Glutamatergic neuron (in vitro differentiated cells): Measurements from ENCODE around the gene FLVCR2. TPM values are rescaled to one million over a fixed set of nuclear protein-coding genes. Genes with fewer than 3 reads are reported as not detected.

Experiments used
- DNase-seq: peaks from one replicate; pipeline ENCODE4 v3.0.0; 2022
- H3K27ac Mint-ChIP-seq: one replicate; pipeline ENCODE4 v1.8.0; 2020; ENCODE audit warnings: mild to moderate bottlenecking, mixed read lengths, inconsistent platforms; ENCODE audit not compliant: unreplicated experiment
- H3K27me3 Mint-ChIP-seq: one replicate; pipeline ENCODE4 v1.8.0; 2020; ENCODE audit warnings: mild to moderate bottlenecking, moderate library complexity, mixed read lengths, inconsistent platforms; ENCODE audit not compliant: unreplicated experiment
- H3K36me3 Mint-ChIP-seq: one replicate; pipeline ENCODE4 v1.8.0; 2020; ENCODE audit warnings: mild to moderate bottlenecking, mixed read lengths, inconsistent platforms; ENCODE audit not compliant: unreplicated experiment
- H3K4me1 Mint-ChIP-seq: one replicate; pipeline ENCODE4 v1.8.0; 2020; ENCODE audit warnings: mild to moderate bottlenecking, low read depth, mixed read lengths, inconsistent platforms; ENCODE audit not compliant: unreplicated experiment
- H3K4me3 Mint-ChIP-seq: one replicate; pipeline ENCODE4 v1.8.0; 2020; ENCODE audit warnings: mild to moderate bottlenecking, mixed read lengths, inconsistent platforms; ENCODE audit not compliant: unreplicated experiment
- H3K9me3 Mint-ChIP-seq: one replicate; pipeline ENCODE4 v1.8.0; 2020; ENCODE audit warnings: mild to moderate bottlenecking, moderate library complexity, mixed read lengths, inconsistent platforms; ENCODE audit not compliant: unreplicated experiment
- CTCF ChIP-seq: fragments of 200-600 bp; sonication (generic); IDR thresholded peaks from one replicate; pipeline ENCODE4 v1.5.0; 2021; ENCODE audit not compliant: partially characterized antibody, unreplicated experiment
- total RNA-seq: library from RNA; stranded (reverse); fragmentation: NEBNext Ultra II Directional; extraction: Animal tissue kit (Norgen Biotek cat#: 25700); gene quantifications from one replicate; pipeline ENCODE4 v1.2.1, GENCODE V29; 2021; ENCODE audit not compliant: unreplicated experiment

Gene FLVCR2
- total RNA-seq, 1 donor from 2014 or later: not detected

GRCh38 chr14:75625034-75625433 lies 46.6 kb downstream of the FLVCR2 start:
- no peak overlapping the region for H3K27ac Mint-ChIP-seq
- TF ChIP-seq CTCF: no peak
- H3K9me3 Mint-ChIP-seq: no peaks in the 10 kb centered on the region
- no peak overlapping the region for H3K4me3 Mint-ChIP-seq
- H3K36me3 Mint-ChIP-seq: no peaks in the 10 kb centered on the region
- no peaks in the 10 kb centered on the region for H3K4me1 Mint-ChIP-seq
- no peak for DNase-seq
- no peaks in the 10 kb centered on the region for H3K27me3 Mint-ChIP-seq

GRCh38 chr14:75626396-75626795 lies 48.0 kb downstream of the FLVCR2 start:
- DNase-seq: no peak
- no peaks in the 10 kb centered on the region for H3K36me3 Mint-ChIP-seq
- no peak overlapping the region for H3K4me3 Mint-ChIP-seq
- no peaks in the 10 kb centered on the region for H3K27me3 Mint-ChIP-seq
- no peak overlapping the region for H3K27ac Mint-ChIP-seq
- no peaks in the 10 kb centered on the region for H3K9me3 Mint-ChIP-seq
- no peak for TF ChIP-seq CTCF
- H3K4me1 Mint-ChIP-seq: no peaks in the 10 kb centered on the region

- H3K36me3 Mint-ChIP-seq: no peaks in the 10 kb centered on the region
- no peaks in the 10 kb centered on the region for H3K27me3 Mint-ChIP-seq
- no peak overlapping the region for H3K27ac Mint-ChIP-seq
- no peaks in the 10 kb centered on the region for H3K9me3 Mint-ChIP-seq
- DNase-seq: no peak
- TF ChIP-seq CTCF: no peak
- no peak overlapping the region for H3K4me3 Mint-ChIP-seq
- H3K4me1 Mint-ChIP-seq: no peaks in the 10 kb centered on the region
These were observed 48.4 kb downstream of the FLVCR2 start for GRCh38 chr14:75626863-75627262.

- Mint-ChIP-seq H3K27ac (no peak overlapping the region), H3K36me3 (no peaks in the 10 kb centered on the region), H3K4me3 (no peak overlapping the region), H3K4me1 (no peaks in the 10 kb centered on the region), H3K27me3 (no peaks in the 10 kb centered on the region), H3K9me3 (no peaks in the 10 kb centered on the region)
- TF ChIP-seq CTCF: no peak
- DNase-seq: no peak
These were observed 49.0 kb downstream of the FLVCR2 start for GRCh38 chr14:75627406-75627805.

GRCh38 chr14:75628816-75629215 lies 50.4 kb downstream of the FLVCR2 start:
- no peak overlapping the region for H3K27ac Mint-ChIP-seq
- H3K36me3 Mint-ChIP-seq: no peaks in the 10 kb centered on the region
- DNase-seq: no peak
- no peak for TF ChIP-seq CTCF
- no peaks in the 10 kb centered on the region for H3K27me3 Mint-ChIP-seq
- no peaks in the 10 kb centered on the region for H3K4me1 Mint-ChIP-seq
- no peak overlapping the region for H3K4me3 Mint-ChIP-seq
- H3K9me3 Mint-ChIP-seq: no peaks in the 10 kb centered on the region
